ENCODE measurements around the gene SPECC1L.

Gene SPECC1L

DNA sequence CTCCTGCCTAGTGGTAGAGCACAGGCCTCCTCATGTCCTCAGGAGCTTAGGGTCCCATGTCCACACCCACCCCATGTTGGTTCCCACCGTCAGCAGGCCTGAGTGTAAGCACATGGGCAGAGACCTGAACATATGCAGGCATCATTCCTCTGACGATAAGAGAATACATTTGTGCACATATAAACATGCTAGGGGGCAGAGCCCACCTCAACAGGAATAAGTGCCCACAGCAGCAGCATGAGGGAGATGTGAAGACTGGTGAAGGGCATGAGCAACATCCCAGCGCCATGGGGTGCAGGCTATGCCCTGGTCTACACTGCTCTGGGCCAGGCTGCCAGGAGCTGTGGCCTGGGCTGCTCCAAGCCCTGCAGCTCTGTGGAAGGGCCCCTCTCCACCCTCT is 173.6 kb downstream of the SPECC1L start:
- DNase-seq (ENCODE audit: low read depth): no peak

DNA sequence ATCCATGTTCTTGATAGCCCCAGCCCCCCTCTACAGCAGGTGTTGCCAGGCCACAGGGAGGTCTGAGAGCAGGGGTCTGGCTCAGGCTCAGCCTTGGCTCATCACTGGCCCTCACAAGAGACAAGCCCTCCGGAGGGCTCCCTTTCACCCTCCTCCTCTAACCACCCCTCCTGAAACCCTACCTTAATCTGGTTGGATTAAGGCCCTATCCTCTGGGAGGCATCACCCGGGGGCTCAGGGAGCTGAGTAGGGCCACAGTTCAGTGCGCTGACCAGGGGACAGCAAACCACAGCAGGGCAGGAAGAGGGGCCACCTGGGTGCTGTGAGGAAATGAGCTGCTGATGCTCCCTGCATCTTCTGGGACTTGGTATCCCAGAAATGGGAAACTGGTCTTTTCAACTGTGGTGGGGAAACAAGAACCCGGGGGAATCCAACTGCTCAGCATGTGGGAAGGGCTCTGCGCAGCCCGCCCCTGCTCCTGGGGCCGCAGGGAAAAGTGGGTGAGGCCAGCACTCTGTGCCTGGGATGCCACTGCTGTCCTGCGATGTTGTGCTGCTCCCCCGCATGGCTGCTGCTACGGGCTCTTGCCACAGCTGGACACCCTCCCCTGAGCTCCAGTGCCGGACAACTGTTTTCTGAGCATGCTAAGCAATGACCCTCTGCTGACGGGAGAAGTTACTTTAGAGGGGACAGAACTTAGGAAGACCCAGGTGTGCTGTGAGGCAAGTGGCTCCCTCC is 174.3 kb downstream of the SPECC1L start:
- DNase-seq (ENCODE audit: low read depth): no peak

DNA sequence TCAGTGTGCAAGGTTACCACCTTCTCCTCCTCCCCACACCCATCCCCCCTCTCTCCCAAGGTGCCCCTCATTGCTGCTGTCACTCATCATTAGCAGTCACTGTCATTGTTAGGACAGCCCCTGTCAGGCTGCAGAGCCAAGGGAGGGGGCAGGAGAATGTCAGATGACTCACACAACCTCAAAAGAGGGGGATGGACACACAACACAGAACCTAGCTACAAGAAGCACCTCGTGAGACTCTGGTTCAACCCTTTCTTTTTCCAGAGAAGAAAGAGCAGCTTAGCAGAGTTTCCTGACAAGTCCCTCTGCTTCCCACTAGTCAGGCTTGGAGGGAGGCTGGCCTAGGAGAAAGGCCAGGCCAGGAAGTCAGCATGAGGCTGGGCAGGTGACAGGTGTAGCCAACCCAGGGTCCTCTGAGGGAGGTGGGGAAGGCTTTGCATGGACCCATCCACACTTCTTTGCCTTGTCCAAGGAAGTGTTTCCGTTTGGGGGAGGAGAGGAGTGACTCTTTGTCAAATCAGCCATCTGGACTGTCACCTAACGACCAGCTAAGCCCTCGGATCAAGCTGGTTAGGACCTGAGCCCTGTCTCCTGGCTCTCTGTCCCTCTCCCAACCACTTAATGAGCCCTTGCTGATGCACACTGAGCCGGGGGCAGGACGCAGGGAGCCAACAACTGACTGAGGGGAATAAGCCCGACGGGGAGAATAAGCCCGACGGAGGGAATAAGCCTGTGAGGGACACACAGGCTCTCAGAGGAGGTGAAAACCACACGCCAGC is 175.0 kb downstream of the SPECC1L start:
- no peak for DNase-seq (ENCODE audit: low read depth)

DNA sequence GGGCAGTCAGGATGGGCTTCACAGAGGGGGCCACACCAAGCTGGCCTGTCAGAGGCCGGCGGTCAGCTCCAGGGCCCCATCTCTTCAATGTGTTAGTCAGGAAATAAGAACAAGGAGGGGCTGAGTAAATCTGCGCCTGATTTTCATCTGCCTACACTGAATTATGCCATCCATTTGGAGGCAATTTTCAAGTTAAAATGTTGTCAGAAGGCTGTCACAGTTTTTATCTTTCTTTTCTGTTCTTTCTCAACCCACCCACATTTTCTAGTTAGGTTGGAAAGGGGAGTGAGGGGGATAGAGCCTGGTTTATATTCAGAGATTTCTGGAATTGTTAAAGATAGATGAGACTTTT is 175.6 kb downstream of the SPECC1L start:
- no peak for DNase-seq (ENCODE audit: low read depth)

DNA sequence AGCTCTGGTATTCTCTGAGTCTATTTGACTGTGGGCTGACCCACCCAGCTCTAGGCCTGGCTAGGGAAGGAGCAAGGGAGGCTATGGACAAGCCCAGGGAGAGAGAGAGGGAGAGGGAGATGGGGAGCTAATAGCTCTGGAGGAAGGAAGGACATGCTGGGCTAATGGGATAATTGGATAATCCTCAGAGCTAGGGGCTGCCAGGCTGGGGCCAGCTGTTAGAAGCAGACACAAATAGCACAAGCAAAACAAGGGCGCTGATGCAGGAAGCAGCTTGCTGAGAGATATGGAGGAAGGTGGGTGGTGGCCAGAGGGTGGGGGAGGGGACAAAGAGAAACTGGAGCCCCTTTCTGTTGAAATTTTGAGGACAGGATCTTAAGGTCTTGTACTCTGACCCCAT is 180.0 kb downstream of the SPECC1L start:
- no peak for DNase-seq (ENCODE audit: low read depth)

DNA sequence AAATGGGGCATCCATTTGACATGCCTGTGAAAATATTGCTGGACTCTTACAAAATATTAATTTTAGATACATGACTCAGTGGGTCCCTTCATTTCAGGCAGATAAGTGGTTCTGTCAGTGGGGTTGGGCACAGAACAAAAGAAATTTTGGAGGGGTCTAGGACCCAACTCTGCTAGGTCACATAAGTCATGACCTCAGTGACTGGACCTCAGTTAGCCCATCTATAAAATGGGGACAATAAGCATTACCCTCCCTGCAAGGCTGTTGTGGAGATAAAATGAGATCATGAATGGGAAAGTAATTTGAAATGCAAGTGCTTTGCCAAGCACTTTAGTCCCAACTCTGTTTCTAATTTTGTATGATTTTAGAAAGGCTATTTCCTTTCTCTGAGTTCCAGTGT is 180.5 kb downstream of the SPECC1L start:
- DNase-seq (ENCODE audit: low read depth): no peak

DNA sequence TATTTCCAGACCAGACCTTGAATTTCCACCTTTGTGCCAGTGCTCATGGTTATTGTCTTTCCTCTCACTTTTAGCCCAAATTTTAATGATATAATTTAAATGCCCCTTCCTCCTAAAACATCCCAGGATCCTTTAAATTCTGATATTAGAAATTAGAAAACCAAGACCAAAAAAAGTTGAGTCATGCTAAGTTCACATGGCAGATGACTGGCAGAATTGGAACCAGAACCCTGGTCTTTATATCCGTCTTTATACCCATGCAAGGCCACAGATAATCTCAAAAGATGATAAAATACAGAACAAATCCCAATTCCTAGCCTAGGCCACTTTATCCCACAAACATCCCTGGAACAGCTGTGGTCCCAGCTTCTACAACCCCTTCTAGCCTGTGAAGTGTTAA is 183.2 kb downstream of the SPECC1L start:
- no peak for DNase-seq (ENCODE audit: low read depth)

DNA sequence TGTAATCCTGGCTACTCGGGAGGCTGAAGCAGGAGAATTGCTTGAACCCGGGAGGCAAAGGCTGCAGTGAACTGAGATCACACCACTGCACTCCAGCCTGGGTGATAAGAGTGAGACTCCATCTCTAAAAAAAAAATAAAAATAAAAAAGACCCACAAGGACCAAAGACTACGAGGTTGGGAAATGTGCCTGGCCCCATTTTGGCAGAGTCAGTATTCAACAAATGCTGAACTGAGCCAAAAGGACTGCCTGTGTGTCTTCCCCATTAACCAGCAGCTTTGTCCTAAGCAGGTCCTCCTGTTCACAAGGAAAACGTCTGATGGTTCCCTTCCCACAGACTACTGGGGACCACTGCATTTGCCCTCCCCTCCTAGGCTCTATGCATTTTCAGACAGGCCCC is 184.4 kb downstream of the SPECC1L start:
- DNase-seq (ENCODE audit: low read depth): no peak

DNA sequence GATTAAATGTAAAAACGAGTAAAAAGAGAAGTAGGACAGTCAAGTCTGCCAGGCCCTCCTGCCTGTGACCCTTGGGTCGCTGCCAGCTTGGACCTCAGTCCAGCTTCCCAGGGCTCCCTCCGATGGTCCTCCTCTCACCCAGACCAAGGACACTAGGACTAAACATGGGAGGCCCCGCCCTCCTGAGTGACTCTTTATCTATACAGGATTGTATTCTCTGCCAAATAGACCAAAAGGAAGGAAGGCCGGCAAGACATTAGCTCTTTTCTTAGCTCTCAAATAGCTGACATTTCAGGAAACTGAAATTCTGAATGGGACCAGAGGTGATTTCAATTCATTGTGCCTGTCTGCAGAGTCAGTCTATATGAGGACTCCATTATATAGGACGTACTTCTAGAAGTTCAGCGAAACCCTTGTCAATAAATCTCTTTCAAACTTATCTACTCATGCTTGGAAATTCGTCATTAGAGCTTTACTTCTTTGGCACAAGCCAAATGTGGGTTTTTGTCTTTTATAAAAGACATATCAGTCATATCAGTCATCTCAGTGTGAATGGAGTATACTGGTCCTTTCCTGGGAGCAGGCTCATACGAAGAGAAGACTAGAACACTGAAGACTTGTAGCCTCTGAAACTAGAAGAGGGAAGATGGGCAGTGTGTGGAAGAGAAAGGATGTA is 185.3 kb downstream of the SPECC1L start:
- DNase-seq (ENCODE audit: low read depth): no peak

DNA sequence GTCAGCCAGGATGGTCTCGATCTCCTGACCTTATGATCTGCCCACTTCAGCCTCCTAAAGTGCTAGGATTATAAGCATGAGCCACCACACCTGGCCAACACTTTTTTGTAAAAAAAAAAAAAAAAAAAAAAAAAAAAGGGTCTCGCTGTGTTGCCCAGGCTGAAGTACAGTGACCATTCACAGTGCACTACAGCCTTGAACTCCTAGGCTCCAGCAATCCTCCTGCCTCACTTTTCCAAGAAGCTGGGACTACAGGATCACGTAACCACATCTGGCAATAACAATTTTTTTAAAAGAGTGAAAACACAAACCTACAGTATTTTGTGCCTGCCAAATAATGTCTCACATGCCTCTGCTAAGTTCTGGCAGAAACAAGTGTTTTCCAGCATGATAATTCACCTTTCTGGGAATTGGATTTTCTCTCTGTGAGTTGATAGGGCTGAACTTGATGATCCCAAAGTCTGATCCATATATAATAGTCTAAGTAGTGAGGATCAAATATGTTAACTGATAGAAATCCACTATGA is 187.3 kb downstream of the SPECC1L start:
- no peak for DNase-seq (ENCODE audit: low read depth)

DNA sequence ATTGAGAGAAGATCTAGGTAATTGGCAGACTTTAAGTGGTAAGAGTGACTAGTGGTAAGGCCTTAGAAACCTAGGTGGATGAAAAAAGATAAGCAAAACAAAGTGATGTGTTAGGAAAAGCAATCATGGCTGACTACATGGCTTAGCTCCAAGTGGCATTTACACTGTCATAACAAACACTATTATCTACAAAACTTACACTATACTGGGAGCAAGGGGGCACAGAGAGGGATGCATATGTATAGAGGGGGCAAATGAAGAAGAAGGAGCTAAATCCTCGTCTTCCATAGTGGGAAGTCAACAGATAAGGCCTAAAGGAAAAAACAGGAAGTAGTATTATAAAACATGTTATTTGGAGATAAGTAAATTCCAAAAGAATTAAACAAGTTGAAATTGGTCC is 189.3 kb downstream of the SPECC1L start:
- DNase-seq (ENCODE audit: low read depth): no peak

DNA sequence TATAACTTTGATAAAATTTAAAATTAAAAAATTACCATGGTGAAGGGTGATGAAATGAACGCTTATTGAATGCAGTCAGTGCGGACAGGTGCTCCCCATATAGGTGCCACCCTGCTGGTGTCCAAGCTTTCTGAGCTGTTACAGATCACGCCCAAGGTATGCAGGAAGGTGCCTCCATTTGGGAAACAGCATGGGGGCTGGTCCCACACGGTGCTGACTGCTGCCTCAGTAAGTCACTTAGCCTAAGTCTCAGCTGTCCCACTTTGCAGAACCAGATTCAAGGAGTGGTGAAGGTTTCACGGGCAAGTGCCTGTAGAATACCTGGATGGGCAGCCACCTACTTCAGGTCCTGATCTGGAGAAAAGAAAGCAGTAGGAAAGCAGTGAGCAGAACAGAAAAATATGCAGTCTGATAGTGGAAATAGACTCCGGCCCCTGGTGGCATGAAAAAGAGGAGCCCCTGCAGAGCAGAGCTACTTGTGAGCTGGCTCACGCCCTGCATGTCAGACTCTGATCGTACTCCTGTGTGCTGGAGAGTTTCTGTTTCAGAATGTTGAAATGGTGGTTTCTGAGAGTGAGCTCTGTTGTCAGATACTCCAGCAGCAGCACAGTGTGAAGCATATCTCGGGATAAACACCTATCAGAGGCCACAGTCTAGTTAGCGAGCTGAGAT is 189.9 kb downstream of the SPECC1L start:
- no peak for DNase-seq (ENCODE audit: low read depth)

DNA sequence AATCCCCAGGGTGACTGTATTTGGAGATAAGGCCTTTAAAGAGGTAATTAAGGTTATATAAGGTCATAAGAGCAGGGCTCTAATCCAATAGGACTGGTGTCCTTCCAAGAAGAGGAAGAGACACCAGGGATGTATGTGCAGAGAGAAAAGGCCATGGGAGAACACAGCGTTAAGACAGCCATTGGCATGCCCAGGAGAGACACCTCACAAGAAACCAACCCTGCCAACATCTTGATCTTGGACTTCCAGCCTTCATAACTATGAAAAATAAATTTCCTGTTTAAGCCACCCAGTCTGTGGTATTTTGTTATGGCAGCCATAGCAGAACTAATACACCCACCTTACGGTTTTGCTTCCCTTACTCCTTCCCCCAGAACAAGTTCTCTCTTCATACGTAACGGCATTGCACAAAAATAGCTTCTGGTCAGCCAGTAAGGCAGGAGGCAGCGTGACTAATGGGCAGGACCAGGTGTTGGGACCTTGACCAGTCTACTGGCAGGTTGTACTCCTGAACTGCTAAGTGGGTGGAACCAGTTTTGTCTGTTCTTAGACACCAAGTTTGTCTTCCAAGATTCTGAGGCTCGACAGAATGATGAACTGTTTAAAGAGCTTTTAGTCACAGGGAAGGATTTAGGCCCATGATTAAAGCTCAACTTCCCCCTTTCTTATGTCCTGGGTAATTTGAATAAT is 192.6 kb downstream of the SPECC1L start:
- no peak for DNase-seq (ENCODE audit: low read depth)

DNA sequence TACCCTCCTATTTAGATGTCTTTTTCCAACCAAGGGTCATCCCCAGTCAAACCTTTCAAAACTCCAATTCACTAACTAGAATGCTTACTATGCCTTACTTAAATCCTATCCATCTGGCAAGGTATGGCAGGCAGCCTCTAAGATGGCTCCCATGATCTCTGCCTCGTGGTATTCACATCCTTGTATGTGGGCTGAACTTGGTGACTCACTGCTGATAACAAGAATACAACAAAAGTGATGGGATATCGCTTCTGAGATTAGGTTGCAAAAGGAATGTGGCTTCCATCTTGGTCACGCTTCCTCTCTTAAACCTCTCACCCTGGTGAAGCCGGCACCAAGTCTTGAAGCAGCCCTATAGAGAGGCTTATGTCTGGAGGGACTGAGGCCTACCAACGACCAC is 194.9 kb downstream of the SPECC1L start:
- no peak for DNase-seq (ENCODE audit: low read depth)

DNA sequence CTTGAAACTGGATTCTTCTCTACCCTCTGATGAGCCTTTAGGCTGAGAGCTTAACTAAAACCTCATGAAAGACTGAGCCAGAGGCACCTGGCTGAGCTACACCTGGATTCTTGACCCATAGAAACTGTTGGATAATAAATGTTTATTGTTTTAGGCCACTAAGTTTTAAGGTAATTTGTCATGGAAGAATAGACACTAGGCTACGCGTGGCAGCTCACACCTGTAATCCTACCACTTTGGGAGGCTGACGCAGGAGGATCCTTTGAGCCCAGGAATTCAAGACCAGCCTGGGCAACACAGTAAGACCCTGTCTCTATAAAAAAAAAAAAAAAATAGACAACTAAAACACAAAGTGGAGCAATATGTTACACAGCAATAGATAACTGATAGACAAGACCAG is 195.3 kb downstream of the SPECC1L start:
- DNase-seq (ENCODE audit: low read depth): no peak

DNA sequence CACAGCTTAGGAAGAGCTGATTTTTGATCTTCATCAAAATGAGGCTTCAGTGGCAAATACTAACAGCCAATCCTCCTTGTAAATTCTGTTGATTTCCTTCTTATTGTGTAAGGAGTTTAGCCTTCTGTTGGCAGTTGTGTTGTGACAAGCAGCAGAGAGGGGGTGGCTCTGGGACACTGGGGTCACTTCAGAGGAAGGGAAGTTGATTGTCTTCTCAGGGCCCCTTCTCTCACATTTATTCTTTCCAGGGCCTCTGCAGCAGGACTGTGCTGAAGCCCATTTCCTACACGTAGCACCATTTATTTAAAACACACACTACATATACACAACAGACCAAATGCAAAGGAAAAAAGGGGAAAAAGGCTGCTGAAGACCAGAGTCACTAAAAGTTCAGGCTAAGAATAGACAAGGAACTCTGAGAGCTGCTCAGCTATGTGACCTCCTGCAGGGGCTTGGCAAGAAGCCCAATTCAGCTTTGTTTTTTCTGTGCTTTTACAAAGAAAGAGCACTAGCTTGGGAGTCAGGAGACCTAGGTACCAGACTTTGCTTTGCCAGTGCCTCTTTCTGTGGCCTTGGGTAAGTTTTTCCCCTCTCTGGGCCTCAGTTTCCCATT is 196.2 kb downstream of the SPECC1L start:
- no peak for DNase-seq (ENCODE audit: low read depth)

DNA sequence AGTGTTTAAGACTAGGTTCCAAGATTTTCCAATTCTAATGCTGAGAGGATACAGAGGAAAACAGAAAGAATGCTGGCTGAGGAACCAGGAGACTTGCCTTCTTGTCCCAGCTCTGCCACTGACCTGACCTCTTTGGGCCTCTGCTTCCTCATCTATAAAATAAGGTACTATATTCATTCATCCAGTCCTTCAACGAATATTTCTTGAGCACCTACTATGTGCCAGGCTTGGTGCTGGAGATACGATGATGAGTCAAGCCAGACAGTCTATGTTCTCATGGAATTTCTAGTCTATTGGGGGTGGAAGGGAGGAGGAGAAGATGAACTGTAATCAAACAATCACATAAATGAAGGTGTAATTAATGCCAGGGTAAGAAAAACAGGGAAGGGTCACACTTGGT is 196.7 kb downstream of the SPECC1L start:
- DNase-seq (ENCODE audit: low read depth): no peak

All from CMK (cell line).